ENCODE data around the gene THSD7B. TPM values are rescaled to one million over a fixed set of nuclear protein-coding genes. Genes with fewer than 3 reads are reported as not detected.

THSD7B gene
- total and polyA plus RNA-seq, 2 of the 8 experiments (the other 6 are each of a cell fraction or from before 2014, with no cell fraction given) = 0.60 to 2.9 TPM

GRCh38 chr2:137539336-137539735, 774.0 kb downstream of the THSD7B start (continued):
- TF ChIP-seq CBX8 (IDR thresholded peaks at IDR 0.05; ENCODE audit: borderline replicate concordance, low read depth, low read length) = no peak
